ENCODE measurements around the gene COL5A1.

COL5A1 gene

DNA sequence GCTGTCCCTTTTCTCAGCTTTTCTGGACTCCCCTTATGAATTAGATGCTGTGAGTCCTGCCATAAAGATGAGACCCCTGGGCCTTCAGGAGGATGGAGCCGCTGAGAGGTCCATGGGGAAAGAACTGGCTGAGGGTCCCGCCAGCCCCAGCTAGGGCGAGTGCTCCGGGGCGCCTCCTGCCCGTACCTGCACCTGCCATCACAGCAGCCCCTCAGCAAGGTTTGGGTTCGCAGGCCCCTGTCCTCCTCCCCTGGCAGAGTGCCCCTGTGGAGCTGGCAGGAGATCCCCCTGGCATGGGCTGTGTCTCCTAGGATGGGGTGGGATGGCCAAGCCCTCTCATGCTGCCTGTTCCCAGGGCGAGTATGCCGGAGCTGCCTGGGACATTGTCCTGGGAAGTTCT is 64.2 kb downstream of the COL5A1 start:
- DNase-seq (ENCODE audit: low read depth in 1 of 2, low spot score in 1 of 2): no peak
- TF ChIP-seq GABPA (IDR thresholded peaks at IDR 0.05; ENCODE audit: low read depth) (no peak), REST (IDR thresholded peaks at IDR 0.05; ENCODE audit: insufficient replicate concordance, low read depth) (no peak), POLR2AphosphoS5 (IDR thresholded peaks at IDR 0.05; ENCODE audit: low read depth) (no peak), SPI1 (IDR thresholded peaks at IDR 0.05; ENCODE audit: borderline replicate concordance, low read depth) (no peak)
- TF ChIP-seq, protein P1, sequence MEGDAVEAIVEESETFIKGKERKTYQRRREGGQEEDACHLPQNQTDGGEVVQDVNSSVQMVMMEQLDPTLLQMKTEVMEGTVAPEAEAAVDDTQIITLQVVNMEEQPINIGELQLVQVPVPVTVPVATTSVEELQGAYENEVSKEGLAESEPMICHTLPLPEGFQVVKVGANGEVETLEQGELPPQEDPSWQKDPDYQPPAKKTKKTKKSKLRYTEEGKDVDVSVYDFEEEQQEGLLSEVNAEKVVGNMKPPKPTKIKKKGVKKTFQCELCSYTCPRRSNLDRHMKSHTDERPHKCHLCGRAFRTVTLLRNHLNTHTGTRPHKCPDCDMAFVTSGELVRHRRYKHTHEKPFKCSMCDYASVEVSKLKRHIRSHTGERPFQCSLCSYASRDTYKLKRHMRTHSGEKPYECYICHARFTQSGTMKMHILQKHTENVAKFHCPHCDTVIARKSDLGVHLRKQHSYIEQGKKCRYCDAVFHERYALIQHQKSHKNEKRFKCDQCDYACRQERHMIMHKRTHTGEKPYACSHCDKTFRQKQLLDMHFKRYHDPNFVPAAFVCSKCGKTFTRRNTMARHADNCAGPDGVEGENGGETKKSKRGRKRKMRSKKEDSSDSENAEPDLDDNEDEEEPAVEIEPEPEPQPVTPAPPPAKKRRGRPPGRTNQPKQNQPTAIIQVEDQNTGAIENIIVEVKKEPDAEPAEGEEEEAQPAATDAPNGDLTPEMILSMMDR (IDR thresholded peaks at IDR 0.05; ENCODE audit: insufficient read depth, low read length): no peak
- Histone ChIP-seq H3K27me3 (ENCODE audit: insufficient read depth, poor library complexity, severe bottlenecking) (no peaks in the 10 kb centered on the region), H3K4me3 (replicated peaks; ENCODE audit: insufficient read depth, low read length) (no peak overlapping the region), H3K27ac (replicated peaks) (no peak overlapping the region)

DNA sequence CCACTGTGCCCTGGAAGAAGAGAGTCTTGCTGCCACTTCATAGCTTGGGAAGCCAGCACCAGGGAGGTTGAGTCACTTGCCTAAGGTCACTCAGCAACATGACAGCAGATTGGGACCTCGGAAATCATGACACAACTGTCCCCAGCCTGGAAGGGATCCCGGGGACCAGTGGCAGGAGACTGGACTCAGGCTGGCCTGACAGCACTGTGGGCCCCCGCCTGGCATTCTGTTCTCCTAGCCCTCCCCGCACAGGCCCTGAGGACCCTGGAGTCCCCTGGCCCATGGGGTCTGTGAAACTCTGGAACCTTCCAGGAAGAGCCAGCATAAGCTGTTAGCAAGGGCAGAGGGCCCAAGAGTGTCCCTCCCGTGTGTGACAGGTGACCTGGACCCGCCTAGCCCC is 64.9 kb downstream of the COL5A1 start:
- H3K27ac ChIP-seq (replicated peaks): no peak overlapping the region
- no peaks in the 10 kb centered on the region for H3K27me3 ChIP-seq (ENCODE audit: insufficient read depth, poor library complexity, severe bottlenecking)
- no peak overlapping the region for H3K4me3 ChIP-seq (replicated peaks; ENCODE audit: insufficient read depth, low read length)
- TF ChIP-seq GABPA (IDR thresholded peaks at IDR 0.05; ENCODE audit: low read depth) (no peak), POLR2AphosphoS5 (IDR thresholded peaks at IDR 0.05; ENCODE audit: low read depth) (no peak), SPI1 (IDR thresholded peaks at IDR 0.05; ENCODE audit: borderline replicate concordance, low read depth) (no peak), REST (IDR thresholded peaks at IDR 0.05; ENCODE audit: insufficient replicate concordance, low read depth) (no peak)
- TF ChIP-seq, protein P1 (IDR thresholded peaks at IDR 0.05; ENCODE audit: insufficient read depth, low read length): no peak
- DNase-seq (ENCODE audit: low read depth in 1 of 2, low spot score in 1 of 2): no peak

DNA sequence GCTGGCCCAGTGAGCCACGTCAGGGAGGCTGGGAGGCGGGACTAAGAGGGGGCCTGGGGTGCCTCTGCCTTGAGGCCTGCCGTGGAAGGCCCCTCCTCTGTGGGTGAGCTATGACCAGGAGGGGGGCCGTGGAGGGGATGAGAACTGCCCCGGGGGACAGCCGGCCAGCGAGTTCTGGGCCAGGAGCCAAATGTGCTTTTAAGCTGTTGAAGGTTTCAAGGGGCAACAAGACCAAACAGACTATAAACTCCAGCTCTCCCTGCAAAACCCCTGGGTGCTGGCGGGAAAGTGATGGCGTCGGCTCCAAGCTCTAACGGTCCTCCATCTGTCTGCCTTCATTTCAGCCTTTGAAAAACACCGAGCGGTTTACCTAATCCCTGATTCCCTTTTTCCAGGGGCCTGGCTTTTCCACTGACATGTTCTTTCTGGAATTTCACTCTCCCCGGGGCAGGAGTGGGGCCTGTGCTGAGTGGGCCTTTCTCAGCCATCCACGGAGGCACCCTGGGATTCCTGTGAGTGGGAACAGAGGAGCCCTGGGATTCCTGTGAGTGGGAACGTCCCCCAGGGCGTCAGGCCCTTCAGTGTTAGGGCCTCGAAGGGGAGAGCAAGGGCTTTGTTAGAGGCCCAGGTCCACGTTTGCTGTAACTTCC is 65.6 kb downstream of the COL5A1 start:
- H3K27ac ChIP-seq (replicated peaks): no peak overlapping the region
- TF ChIP-seq POLR2AphosphoS5 (IDR thresholded peaks at IDR 0.05; ENCODE audit: low read depth) (no peak), REST (IDR thresholded peaks at IDR 0.05; ENCODE audit: insufficient replicate concordance, low read depth) (no peak), SPI1 (IDR thresholded peaks at IDR 0.05; ENCODE audit: borderline replicate concordance, low read depth) (no peak), GABPA (IDR thresholded peaks at IDR 0.05; ENCODE audit: low read depth) (no peak)
- TF ChIP-seq, protein P1 (IDR thresholded peaks at IDR 0.05; ENCODE audit: insufficient read depth, low read length): no peak
- no peak for DNase-seq (ENCODE audit: low read depth in 1 of 2, low spot score in 1 of 2)

More for the DNA sequence above, 65.6 kb downstream of the COL5A1 start:
- H3K27me3 ChIP-seq (ENCODE audit: insufficient read depth, poor library complexity, severe bottlenecking): no peaks in the 10 kb centered on the region
- no peak overlapping the region for H3K4me3 ChIP-seq (replicated peaks; ENCODE audit: insufficient read depth, low read length)

Measured in HL-60 (cell line).